Activated CD8-positive, alpha-beta memory T cell treated with anti-CD3 and anti-CD28 coated beads, Interleukin-2, amount 50 U/mL, for 48 hours (primary cell): Measurements from ENCODE around the gene ABI3BP.

Experiments used
- DNase-seq: peaks from one replicate; pipeline ENCODE4 v3.0.0-alpha.2; 2020

ABI3BP gene

DNA sequence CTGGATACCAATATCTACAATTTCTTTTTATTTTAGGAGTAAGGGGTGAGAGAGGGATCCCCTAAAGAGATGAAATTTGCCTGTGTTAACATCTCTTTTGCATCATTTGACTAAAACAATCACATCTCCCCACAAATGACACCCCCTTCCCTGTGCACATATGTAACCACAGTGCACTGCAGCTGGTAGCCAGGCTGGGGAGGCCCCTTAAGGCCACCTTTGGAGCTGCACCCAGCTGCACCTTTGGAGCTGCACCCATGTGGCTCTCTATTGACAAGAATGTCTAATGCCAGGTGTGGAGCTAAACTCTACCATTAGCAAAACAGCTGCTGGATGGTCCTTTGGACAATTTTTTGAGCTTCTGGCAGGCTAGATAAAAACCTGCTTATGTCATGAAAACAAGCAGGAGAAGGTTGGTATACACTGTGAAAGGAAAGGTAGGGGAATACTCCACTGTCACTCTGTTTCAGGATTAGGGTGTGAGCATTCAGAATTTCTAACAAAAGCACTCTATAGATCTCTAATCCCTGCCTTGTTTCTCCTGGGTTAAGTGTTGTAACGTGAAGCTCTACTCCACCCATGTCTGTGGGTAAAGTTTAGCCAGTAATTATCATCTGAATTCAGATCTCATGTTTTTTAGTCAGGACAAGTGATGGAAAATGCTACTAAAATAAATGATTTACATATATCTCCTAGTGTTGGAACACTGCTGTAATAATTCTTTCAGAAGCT, 231.8 kb downstream of the ABI3BP start:
- no peak for DNase-seq

- no peak for DNase-seq
Measured at GRCh38 chr3:100760377-100760776, 232.8 kb downstream of the ABI3BP start.

DNA sequence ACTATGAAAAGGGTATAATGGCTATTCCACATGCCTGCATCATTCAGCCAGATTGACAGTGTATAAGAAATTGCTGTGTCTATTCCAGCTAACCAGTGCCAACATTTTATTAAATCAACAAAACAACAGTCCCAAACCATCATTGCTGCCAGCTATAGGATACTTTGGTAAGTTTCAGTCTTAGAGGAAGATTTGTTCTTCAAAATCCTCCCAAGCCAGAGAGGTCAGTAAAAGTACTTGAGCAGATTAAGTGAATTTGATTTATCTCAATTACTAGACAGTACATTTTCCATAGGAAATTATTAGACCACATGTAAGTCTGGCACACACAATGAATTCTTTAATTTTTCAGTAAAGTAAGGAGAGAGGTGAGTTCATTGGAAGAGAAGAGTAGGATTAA, 233.3 kb downstream of the ABI3BP start:
- no peak for DNase-seq

GRCh38 chr3:100759159-100759558, 234.1 kb downstream of the ABI3BP start:
- no peak for DNase-seq

GRCh38 chr3:100756441-100756840, 236.8 kb downstream of the ABI3BP start:
- no peak for DNase-seq

- DNase-seq: no peak
Measured at GRCh38 chr3:100754563-100755334, 238.5 kb downstream of the ABI3BP start.

GRCh38 chr3:100753846-100754245, 239.4 kb downstream of the ABI3BP start:
- no peak for DNase-seq

- DNase-seq: no peak
Measured at GRCh38 chr3:100748967-100749366, 244.3 kb downstream of the ABI3BP start.

DNA sequence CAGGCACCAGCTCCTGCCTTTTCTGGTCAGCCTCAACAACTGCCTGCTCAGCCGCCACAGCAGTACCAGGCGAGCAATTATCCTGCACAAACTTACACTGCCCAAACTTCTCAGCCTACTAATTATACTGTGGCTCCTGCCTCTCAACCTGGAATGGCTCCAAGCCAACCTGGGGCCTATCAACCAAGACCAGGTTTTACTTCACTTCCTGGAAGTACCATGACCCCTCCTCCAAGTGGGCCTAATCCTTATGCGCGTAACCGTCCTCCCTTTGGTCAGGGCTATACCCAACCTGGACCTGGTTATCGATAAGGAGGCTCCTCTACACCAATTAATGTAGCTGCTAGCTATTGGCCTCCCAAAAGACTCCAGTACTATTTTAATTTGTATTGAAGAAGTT, 245.0 kb downstream of the ABI3BP start:
- DNase-seq: no peak

GRCh38 chr3:100746092-100746491, 247.1 kb downstream of the ABI3BP start:
- no peak for DNase-seq

DNA sequence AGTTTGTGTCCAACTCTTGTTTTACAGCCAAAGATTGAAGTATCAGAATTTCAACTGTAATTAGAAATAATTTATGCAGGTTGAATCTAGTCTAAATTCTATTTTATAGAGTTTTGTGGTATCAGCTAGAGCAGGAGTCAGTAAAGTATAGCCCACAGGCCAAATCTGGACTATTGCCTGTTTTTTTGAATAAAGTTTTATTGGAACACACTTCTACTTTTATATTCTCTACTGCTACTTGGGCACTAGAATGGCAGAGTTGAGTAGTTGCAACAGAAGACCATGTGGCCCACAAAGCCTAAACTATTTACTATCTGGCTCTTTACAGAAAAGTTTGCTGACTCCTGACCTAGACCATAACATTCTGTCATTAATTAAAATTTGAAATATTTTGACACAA, 247.6 kb downstream of the ABI3BP start:
- DNase-seq: no peak

GRCh38 chr3:100744671-100745070, 248.6 kb downstream of the ABI3BP start:
- no peak for DNase-seq

DNA sequence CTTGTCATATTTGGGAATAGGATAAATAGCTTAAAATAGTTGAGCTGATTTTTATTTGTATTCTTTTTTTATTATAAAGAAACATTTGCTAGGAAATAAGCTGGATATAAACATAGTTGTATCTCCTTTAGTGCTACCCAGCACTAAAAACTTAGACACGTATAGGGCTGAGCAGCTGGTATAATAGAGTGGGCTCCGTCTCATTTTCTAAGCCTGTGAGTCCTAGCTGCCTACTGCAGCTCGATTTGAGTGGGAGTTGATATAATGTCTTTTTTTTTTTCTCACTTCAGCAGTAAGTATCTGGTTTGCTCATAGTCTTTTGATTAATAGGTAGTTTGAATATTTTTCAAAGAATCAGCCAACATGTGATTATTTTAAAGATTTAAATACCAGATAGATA, 249.7 kb downstream of the ABI3BP start:
- DNase-seq: no peak

DNA sequence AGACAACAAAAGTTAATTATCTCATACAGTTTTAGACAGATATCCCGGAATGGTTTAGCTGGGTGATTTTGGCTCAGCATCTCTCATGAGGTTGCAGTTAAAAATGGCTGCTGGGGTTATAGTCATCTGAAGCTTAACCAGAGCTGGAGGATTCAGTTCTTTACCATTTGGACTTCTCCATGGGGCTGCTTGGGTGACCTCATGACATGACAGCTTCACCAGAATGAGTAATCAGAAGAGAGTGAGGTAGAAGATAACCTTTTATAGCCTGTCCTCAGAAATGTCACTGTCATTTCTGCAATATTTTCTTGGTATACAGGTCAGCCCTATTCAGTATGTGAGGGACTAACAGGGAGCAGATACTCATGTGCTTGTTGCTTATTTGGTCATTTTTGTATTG, 253.0 kb downstream of the ABI3BP start:
- DNase-seq: no peak

GRCh38 chr3:100737334-100737733, 255.9 kb downstream of the ABI3BP start:
- DNase-seq: no peak

DNA sequence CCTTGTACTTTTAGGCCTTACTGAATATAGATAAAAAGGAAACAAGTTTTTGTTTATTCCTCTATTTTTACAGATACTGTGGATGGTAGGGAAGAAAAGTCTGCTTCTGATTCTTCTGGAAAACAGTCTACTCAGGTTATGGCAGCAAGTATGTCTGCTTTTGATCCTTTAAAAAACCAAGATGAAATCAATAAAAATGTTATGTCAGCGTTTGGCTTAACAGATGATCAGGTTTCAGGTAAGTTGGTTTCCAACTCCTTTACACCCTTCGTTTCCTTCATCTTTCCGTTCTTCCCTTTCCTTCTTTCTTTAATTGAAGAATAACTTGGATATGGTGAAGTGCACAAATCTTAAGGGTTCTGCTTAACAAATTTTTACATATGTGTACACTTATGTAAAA, 260.8 kb downstream of the ABI3BP start:
- no peak for DNase-seq

DNA sequence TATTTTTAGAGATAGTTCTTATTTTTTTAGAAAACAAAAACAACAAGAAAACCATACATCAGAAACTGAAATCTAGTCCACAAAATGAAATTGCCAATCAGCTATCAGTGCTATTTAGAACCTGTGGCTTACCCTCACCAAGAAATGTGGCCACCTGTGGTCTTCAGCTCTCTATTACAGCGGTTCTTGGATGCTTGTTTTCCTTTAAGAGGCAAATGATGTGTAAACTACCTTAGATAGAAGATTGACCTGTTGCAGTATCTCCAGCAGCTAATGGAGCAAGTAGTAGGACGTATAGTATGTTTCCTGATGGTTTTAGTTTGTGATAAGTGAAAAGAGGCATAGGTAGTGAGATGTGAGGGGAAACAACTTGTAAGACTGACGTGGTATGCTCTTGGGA, 262.7 kb downstream of the ABI3BP start:
- no peak for DNase-seq

DNA sequence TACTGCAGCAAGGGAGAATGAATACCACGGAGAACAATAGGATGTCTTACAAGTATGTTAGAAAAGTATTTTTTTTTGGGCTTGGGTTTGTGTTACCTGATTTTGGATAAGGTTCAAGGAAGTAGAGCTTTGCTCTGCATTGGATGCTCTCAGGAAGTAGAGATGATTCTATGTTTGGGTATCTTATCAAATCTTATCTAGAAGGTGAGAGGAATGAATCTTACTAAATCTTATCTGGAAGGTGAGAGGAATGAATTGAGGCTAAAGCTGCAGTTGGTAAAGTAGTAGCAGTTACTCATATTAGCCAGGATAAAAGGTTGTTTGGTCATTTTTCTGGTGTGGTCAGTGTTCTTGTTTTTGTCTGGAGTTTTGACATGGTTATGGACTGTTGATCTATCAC, 266.5 kb downstream of the ABI3BP start:
- DNase-seq: no peak

GRCh38 chr3:100725935-100726513, 267.2 kb downstream of the ABI3BP start:
- no peak for DNase-seq

DNA sequence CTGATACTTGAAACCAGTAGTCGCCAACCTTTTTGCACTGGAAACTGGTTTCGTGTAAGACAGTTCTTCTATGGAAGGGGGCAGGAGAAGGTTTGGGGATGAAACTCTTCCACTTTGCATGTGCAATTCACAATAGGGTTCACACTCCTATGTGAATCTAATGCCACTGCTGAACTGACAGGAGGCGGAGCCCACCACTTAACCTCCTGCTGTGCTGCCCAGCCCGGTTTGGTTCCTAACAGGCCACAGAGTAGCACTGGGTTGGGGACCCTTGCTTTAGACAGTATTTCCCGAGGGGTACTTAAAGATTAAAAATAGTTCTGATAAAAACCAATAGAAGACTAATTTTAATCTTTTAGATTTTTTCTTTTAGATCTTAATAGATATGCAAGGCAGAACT, 272.8 kb downstream of the ABI3BP start:
- no peak for DNase-seq

- no peak for DNase-seq
Measured at GRCh38 chr3:100719136-100719535, 274.1 kb downstream of the ABI3BP start.

- DNase-seq: no peak
Measured at GRCh38 chr3:100717637-100718487, 275.4 kb downstream of the ABI3BP start.

DNA sequence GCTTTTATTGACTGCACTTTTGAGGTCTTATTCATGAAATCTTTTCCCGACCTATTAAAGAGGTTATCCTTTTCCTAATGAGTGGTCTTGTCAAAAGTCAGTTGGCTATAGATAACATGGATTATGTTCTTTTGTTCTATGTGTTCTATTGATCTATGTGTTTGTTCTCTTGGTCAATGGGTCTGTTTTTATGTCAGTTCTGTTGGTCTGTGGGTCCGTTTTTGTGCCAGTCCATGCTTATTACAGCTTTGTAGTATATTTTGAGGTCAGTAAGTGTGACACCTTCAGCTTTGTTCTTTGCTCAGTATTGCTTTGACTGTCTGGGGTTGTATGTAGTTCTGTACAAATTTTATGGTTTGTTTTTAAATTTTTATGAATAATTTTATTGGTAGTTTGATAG, 276.2 kb downstream of the ABI3BP start:
- no peak for DNase-seq
